ENCODE data around the gene MON1B. TPM values are rescaled to one million over a fixed set of nuclear protein-coding genes. Genes with fewer than 3 reads are reported as not detected.
"Not testable (repeated sequence)": the region's sequence is repeated elsewhere in the genome, so short reads cannot be mapped to it uniquely, and the experiment has no call there.

Gene MON1B
- total RNA-seq, 1 experiment from 2014 or later: 67.1 TPM

DNA sequence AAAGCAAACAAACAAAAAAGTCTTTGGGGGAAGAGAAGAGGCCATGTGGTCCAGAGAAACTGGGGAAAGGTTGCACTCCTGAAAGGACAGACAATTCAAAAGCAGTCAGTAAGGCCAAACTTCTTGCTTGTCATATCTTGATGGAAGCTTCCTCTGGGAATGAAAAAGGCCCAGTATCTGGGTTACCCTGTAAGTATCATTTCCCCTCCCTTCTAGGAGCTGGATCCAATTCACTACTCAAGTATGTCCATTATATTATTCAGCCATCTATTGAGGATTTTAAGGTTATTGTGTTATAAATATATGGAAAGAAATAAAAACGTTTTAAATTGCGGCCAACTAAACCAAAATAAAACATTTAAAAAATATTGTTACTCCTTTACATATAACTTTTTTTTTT, 26.0 kb upstream of the MON1B start:
- peaks cover 17% of the 10 kb centered on the region for H3K27me3 Mint-ChIP-seq (ENCODE audit: insufficient read depth, unreplicated experiment)
- no TSS peak for BruUV-seq (replicated peaks)
- H3K4me1 Mint-ChIP-seq (ENCODE audit: low read depth, unreplicated experiment): no peaks in the 10 kb centered on the region
- ChIA-PET POLR2A (no interaction called here), CTCF (no interaction called here)
- Histone ChIP-seq H3K9me3 (no peaks in the 10 kb centered on the region), H3K36me3 (ENCODE audit: control insufficient read depth, insufficient read depth, low read length) (no peaks in the 10 kb centered on the region), H3K4me1 (no peaks in the 10 kb centered on the region), H3K27me3 (replicated peaks; ENCODE audit: control insufficient read depth, insufficient read depth, low read length) (no peaks in the 10 kb centered on the region), H3K4me3 (ENCODE audit: low read depth, low read length) (no peak overlapping the region)
- no peak overlapping the region for H3K27ac Mint-ChIP-seq (ENCODE audit: unreplicated experiment)
- H3K9me3 Mint-ChIP-seq (ENCODE audit: unreplicated experiment): no peaks in the 10 kb centered on the region
- DNase-seq: no peak
- no peak overlapping the region for H3K4me3 Mint-ChIP-seq (ENCODE audit: unreplicated experiment)
- peaks cover under 1% of the 10 kb centered on the region for H3K36me3 Mint-ChIP-seq (ENCODE audit: insufficient read depth, unreplicated experiment)
- TF ChIP-seq, protein P1, sequence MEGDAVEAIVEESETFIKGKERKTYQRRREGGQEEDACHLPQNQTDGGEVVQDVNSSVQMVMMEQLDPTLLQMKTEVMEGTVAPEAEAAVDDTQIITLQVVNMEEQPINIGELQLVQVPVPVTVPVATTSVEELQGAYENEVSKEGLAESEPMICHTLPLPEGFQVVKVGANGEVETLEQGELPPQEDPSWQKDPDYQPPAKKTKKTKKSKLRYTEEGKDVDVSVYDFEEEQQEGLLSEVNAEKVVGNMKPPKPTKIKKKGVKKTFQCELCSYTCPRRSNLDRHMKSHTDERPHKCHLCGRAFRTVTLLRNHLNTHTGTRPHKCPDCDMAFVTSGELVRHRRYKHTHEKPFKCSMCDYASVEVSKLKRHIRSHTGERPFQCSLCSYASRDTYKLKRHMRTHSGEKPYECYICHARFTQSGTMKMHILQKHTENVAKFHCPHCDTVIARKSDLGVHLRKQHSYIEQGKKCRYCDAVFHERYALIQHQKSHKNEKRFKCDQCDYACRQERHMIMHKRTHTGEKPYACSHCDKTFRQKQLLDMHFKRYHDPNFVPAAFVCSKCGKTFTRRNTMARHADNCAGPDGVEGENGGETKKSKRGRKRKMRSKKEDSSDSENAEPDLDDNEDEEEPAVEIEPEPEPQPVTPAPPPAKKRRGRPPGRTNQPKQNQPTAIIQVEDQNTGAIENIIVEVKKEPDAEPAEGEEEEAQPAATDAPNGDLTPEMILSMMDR (IDR thresholded peaks at IDR 0.05; ENCODE audit: insufficient read depth in 1 of 2, low read depth in 1 of 2, low read length in 1 of 2, severe bottlenecking in 1 of 2, unreplicated experiment in 1 of 2): no peak
- intact Hi-C loops (cut with micrococcal nuclease; ENCODE audit: unreplicated experiment): no loop called here

DNA sequence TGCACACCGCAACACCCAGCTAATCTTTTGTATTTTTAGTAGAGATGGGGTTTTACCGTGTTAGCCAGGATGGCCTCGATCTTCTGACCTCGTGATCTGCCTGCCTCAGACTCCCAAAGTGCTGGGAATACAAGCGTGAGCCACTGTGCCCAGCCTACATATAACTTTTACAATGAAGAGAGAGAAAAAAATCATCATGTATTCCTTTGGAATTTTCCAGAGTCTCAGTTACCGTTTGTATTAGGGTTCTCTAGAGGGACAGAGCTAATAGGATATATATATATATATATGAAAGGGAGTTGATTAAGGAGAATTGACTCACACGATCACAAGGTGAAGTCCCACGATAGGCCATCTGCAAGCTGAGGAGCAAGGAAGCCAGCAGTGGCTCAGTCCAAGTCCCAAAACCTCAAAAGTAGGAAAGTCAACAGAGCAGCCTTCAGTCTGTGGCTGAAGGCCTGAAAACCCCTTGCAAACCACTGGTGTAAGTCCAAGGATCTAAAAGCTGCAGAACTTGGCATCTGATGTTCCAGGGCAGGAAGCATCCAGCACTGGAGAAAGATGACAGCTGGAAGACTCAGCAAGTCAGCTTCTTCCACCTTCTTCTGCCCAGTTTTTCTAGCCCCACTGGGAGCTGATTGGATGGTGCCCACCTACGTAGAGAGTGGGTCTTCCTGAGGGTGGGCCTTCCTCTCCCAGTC, 25.3 kb upstream of the MON1B start:
- H3K36me3 ChIP-seq (ENCODE audit: control insufficient read depth, insufficient read depth, low read length); POLR2A ChIA-PET; H3K4me1 ChIP-seq; H3K27me3 ChIP-seq (replicated peaks; ENCODE audit: control insufficient read depth, insufficient read depth, low read length); H3K9me3 ChIP-seq; H3K9me3 Mint-ChIP-seq (ENCODE audit: unreplicated experiment); H3K36me3 Mint-ChIP-seq (ENCODE audit: insufficient read depth, unreplicated experiment); intact Hi-C loops (cut with micrococcal nuclease; ENCODE audit: unreplicated experiment); DNase-seq; H3K27ac Mint-ChIP-seq (ENCODE audit: unreplicated experiment); CTCF ChIA-PET; H3K4me3 ChIP-seq (ENCODE audit: low read depth, low read length); BruUV-seq (replicated peaks); H3K4me1 Mint-ChIP-seq (ENCODE audit: low read depth, unreplicated experiment); H3K4me3 Mint-ChIP-seq (ENCODE audit: unreplicated experiment): not testable (repeated sequence)
- peaks cover 17% of the 10 kb centered on the region for H3K27me3 Mint-ChIP-seq (ENCODE audit: insufficient read depth, unreplicated experiment)

DNA sequence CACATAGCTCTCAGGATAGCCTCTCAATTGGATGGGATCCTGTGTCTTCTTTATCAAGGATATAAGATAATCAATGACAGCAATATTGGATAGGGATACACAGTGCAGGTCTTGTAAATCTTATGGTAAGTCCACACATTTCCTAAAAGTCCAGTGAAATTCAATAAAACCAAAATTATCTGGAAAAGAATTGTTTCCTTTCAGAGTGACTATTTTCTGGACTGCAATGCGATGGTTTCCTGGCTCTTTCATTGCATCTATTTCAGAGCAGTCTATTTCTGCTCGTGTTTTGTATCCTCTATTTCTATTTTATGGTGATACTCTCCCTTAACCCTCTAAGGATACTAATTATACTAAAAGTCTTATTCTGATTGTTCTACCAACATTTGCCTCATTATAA, 24.3 kb upstream of the MON1B start:
- intact Hi-C loops (cut with micrococcal nuclease; ENCODE audit: unreplicated experiment): no loop called here

More for the DNA sequence above, 24.3 kb upstream of the MON1B start:
- no peaks in the 10 kb centered on the region for H3K4me1 Mint-ChIP-seq (ENCODE audit: low read depth, unreplicated experiment)
- no TSS peak for BruUV-seq (replicated peaks)
- no peaks in the 10 kb centered on the region for H3K9me3 Mint-ChIP-seq (ENCODE audit: unreplicated experiment)
- peaks cover 6% of the 10 kb centered on the region for H3K36me3 Mint-ChIP-seq (ENCODE audit: insufficient read depth, unreplicated experiment)
- DNase-seq: no peak
- ChIA-PET POLR2A (no interaction called here), CTCF (no interaction called here)
- Histone ChIP-seq H3K36me3 (ENCODE audit: control insufficient read depth, insufficient read depth, low read length) (no peaks in the 10 kb centered on the region), H3K27me3 (replicated peaks; ENCODE audit: control insufficient read depth, insufficient read depth, low read length) (no peaks in the 10 kb centered on the region), H3K9me3 (no peaks in the 10 kb centered on the region), H3K4me3 (ENCODE audit: low read depth, low read length) (no peak overlapping the region), H3K4me1 (no peaks in the 10 kb centered on the region)
- H3K27me3 Mint-ChIP-seq (ENCODE audit: insufficient read depth, unreplicated experiment): peaks cover 17% of the 10 kb centered on the region
- no peak overlapping the region for H3K27ac Mint-ChIP-seq (ENCODE audit: unreplicated experiment)
- TF ChIP-seq, protein P1 (IDR thresholded peaks at IDR 0.05; ENCODE audit: insufficient read depth in 1 of 2, low read depth in 1 of 2, low read length in 1 of 2, severe bottlenecking in 1 of 2, unreplicated experiment in 1 of 2): no peak
- no peak overlapping the region for H3K4me3 Mint-ChIP-seq (ENCODE audit: unreplicated experiment)
